ENCODE measurements around the gene ATPAF2.

The ATPAF2 gene

DNA sequence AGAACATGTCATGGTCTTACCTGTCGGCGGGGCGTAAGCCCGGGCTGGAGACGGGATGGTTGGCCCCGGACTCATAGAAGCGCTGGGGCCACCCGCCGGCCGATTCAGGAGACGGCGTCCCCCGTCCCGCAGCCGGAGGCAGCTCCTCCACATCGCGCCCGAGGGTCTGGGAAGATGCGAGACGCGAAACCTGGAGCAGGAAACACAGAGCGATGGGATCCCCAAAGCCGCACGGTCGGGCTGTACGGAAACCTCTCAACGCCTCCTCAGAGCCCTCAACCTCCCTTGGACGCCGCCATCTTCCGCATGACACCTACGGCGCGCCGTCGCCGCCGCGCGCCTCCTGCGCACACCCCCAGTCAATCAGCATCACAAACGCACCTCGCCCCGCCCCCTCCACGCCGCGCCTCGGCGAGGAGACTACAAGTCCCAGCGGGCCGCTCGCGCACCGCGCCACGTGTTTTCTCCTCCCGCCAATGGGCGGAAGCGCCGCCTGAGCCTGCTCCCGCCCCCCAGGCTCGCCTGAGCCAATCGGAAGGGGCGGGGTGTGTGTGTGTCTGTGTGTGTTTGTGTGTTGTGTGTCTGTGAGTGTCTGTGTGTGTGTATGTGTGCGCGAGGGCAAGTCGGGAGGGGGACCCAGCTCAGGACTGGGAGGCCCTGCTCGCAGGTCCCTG, at the start of gene ATPAF2, which contains the start of gene GID4:
ATPAF2 (minus strand) TSS at position 308 of the 674 bp plus-strand sequence; CDS start at position 153, 155 bp downstream.
GID4 (plus strand) TSS at position 548 of the 674 bp plus-strand sequence; CDS start at position 605, 57 bp downstream.
- Histone ChIP-seq H3K27me3 (ENCODE audit: insufficient read depth, low read depth, severe bottlenecking) (no peaks in the 10 kb centered on the region), H3K27ac (peak within 1 kb of the TSS; percentile 71), H3K36me3 (peaks cover 2% of the 10 kb centered on the region; the same call in 1 of the 2 replicates), H3K4me3 (ENCODE audit: low read depth, low read length) (peak within 1 kb of the TSS; percentile 82), H3K9me3 (ENCODE audit: severe bottlenecking) (no peaks in the 10 kb centered on the region)
- peak; percentile 100 for DNase-seq
- no peak for TF ChIP-seq CTCF (IDR thresholded peaks at IDR 0.05; ENCODE audit: low read depth, low read length)

DNA sequence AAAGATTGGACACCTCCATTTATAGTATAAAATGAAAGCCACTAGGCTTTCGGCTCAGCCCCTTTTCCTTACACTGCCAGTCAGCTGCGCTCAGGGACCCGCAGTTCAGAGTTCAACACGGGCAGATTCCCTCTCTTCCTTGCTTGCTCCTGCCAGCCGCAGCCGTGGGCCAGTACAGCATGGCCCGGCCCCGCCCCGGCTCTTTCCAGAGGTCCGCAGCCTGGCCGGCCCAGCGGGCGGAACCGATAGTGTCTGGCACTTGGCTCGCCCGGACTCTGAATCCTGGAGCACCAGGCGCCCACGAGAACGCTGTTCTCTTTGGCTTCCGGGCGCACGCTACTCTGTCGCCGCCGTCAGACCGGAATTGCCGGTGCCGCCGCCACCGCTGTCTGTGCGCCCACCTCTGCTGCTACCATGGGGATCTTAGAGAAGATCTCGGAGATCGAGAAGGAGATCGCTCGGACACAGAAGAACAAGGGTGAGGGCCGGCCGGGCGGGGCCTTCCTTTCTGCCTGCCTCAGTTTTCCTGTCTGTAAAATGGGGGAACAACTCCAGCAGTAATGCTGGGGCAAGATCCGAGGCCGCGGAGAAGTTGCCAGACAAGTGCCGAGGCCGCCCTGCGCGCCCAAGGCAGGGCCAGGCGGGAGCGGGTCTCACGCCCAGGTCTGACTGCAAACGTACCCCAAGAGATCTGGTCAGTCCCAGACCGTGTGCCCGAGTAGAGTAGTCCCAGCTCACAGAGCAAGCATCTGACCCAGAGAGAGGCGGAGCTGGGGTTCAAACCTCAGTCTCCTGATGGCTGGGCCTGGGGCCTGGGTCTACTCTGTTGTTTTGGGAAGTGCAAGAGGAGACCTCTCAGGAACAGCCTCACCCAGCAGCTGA, 48.9 kb upstream of the ATPAF2 start, which contains the start of gene DRG2:
DRG2 (plus strand) TSS at position 339 of the 882 bp plus-strand sequence; CDS start at position 415, 76 bp downstream.
- no peak for TF ChIP-seq CTCF (IDR thresholded peaks at IDR 0.05; ENCODE audit: low read depth, low read length)

GRCh38 chr17:18084256-18084655, 45.3 kb upstream of the ATPAF2 start:
- no peak for DNase-seq
- Histone ChIP-seq H3K36me3 (no peaks in the 10 kb centered on the region), H3K27ac (no peak overlapping the region), H3K9me3 (ENCODE audit: severe bottlenecking) (no peaks in the 10 kb centered on the region), H3K4me3 (ENCODE audit: low read depth, low read length) (no peak overlapping the region), H3K27me3 (ENCODE audit: insufficient read depth, low read depth, severe bottlenecking) (no peaks in the 10 kb centered on the region)
- no peak for TF ChIP-seq CTCF (IDR thresholded peaks at IDR 0.05; ENCODE audit: low read depth, low read length)

More for the DNA sequence above, 48.9 kb upstream of the ATPAF2 start, which contains the start of gene DRG2:
- Histone ChIP-seq H3K4me3 (ENCODE audit: low read depth, low read length) (peak within 1 kb of the TSS; percentile 57), H3K27ac (peak within 1 kb of the TSS; percentile 61), H3K27me3 (ENCODE audit: insufficient read depth, low read depth, severe bottlenecking) (no peaks in the 10 kb centered on the region), H3K9me3 (ENCODE audit: severe bottlenecking) (no peaks in the 10 kb centered on the region), H3K36me3 (no peaks in the 10 kb centered on the region; the same call in 1 of the 2 replicates)
- peak; percentile 81 for DNase-seq

DNA sequence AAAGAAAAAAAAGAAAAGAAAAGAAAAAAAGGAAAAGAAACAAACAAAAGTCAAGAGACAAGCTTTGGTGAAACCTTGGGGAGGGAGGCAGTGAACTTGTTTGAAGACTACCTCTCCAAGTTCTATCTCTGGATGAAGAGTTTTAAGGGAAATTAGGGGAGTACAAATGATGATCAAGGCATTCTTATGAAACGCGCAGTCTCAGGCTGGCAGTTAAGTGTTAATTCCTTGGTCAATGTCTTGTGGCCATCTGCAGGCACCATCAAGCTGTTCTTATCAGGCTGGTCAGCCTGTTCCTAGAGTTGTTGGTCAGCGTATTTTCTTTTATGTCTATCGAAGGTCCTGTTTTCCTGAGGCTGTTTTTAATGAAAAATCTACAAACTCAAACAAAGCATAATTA, 40.6 kb upstream of the ATPAF2 start:
- Histone ChIP-seq H3K36me3 (no peaks in the 10 kb centered on the region), H3K27ac (no peak overlapping the region), H3K27me3 (ENCODE audit: insufficient read depth, low read depth, severe bottlenecking) (no peaks in the 10 kb centered on the region), H3K4me3 (ENCODE audit: low read depth, low read length) (no peak overlapping the region), H3K9me3 (ENCODE audit: severe bottlenecking) (no peaks in the 10 kb centered on the region)
- no peak for DNase-seq
- no peak for TF ChIP-seq CTCF (IDR thresholded peaks at IDR 0.05; ENCODE audit: low read depth, low read length)

GRCh38 chr17:18076936-18077335, 38.0 kb upstream of the ATPAF2 start:
- TF ChIP-seq CTCF (IDR thresholded peaks at IDR 0.05; ENCODE audit: low read depth, low read length): no peak
- Histone ChIP-seq H3K27ac (peak overlapping the region; percentile 2), H3K36me3 (no peaks in the 10 kb centered on the region), H3K27me3 (ENCODE audit: insufficient read depth, low read depth, severe bottlenecking) (no peaks in the 10 kb centered on the region), H3K4me3 (ENCODE audit: low read depth, low read length) (no peak overlapping the region), H3K9me3 (ENCODE audit: severe bottlenecking) (no peaks in the 10 kb centered on the region)
- DNase-seq: no peak
